ENCODE measurements around the gene HBA2.
"Not testable (repeated sequence)": the region's sequence is repeated elsewhere in the genome, so short reads cannot be mapped to it uniquely, and the experiment has no call there.

Gene HBA2

GRCh38 chr16:170788-171187, 1.9 kb upstream of the HBA2 start:
- Histone ChIP-seq H3F3A (ENCODE audit: insufficient read depth, low read length) (no peaks in the 10 kb centered on the region), H3K27me3 (ENCODE audit: insufficient read depth, low read length) (no peaks in the 10 kb centered on the region), H2AFZ (ENCODE audit: low read length) (no peak overlapping the region), H3K36me3 (ENCODE audit: insufficient read depth, low read length) (no peaks in the 10 kb centered on the region), H3K79me2 (ENCODE audit: insufficient read depth, low read length) (no peaks in the 10 kb centered on the region), H4K20me1 (ENCODE audit: insufficient read depth, low read length) (no peaks in the 10 kb centered on the region), H3K27ac (ENCODE audit: low read depth, low read length, poor library complexity, severe bottlenecking) (no peak overlapping the region), H3K4me1 (ENCODE audit: insufficient read depth, low read length, severe bottlenecking) (no peaks in the 10 kb centered on the region), H3K9ac (ENCODE audit: low read length) (no peak overlapping the region), H3K4me2 (ENCODE audit: low read length) (no peak overlapping the region), H3K9me2 (ENCODE audit: low read depth, low read length) (no peaks in the 10 kb centered on the region), H3K9me3 (ENCODE audit: low read length) (no peaks in the 10 kb centered on the region), H3K4me3 (ENCODE audit: low read depth, low read length, poor library complexity, severe bottlenecking) (no peak overlapping the region)
- TF ChIP-seq EZH2 (IDR thresholded peaks at IDR 0.05; ENCODE audit: borderline replicate concordance, low read length) (no peak), CTCF (IDR thresholded peaks at IDR 0.05; ENCODE audit: low read length) (no peak)

GRCh38 chr16:173211-173854, 657 bp downstream of the HBA2 start:
- H4K20me1 ChIP-seq (ENCODE audit: insufficient read depth, low read length); H3F3A ChIP-seq (ENCODE audit: insufficient read depth, low read length); H3K79me2 ChIP-seq (ENCODE audit: insufficient read depth, low read length); H3K4me3 ChIP-seq (ENCODE audit: low read depth, low read length, poor library complexity, severe bottlenecking); H3K9ac ChIP-seq (ENCODE audit: low read length); H3K9me3 ChIP-seq (ENCODE audit: low read length); H3K27ac ChIP-seq (ENCODE audit: low read depth, low read length, poor library complexity, severe bottlenecking); H3K4me1 ChIP-seq (ENCODE audit: insufficient read depth, low read length, severe bottlenecking); H3K36me3 ChIP-seq (ENCODE audit: insufficient read depth, low read length); H3K27me3 ChIP-seq (ENCODE audit: insufficient read depth, low read length); H2AFZ ChIP-seq (ENCODE audit: low read length); H3K9me2 ChIP-seq (ENCODE audit: low read depth, low read length); H3K4me2 ChIP-seq (ENCODE audit: low read length): not testable (repeated sequence)

GRCh38 chr16:173928-174769, 1.5 kb downstream of the HBA2 start:
- not testable (repeated sequence) for H3F3A ChIP-seq (ENCODE audit: insufficient read depth, low read length); H3K79me2 ChIP-seq (ENCODE audit: insufficient read depth, low read length); H3K4me2 ChIP-seq (ENCODE audit: low read length); H3K9ac ChIP-seq (ENCODE audit: low read length); H3K27me3 ChIP-seq (ENCODE audit: insufficient read depth, low read length); H3K4me3 ChIP-seq (ENCODE audit: low read depth, low read length, poor library complexity, severe bottlenecking); H3K9me2 ChIP-seq (ENCODE audit: low read depth, low read length); H3K9me3 ChIP-seq (ENCODE audit: low read length); H4K20me1 ChIP-seq (ENCODE audit: insufficient read depth, low read length); H3K36me3 ChIP-seq (ENCODE audit: insufficient read depth, low read length); H3K27ac ChIP-seq (ENCODE audit: low read depth, low read length, poor library complexity, severe bottlenecking); H2AFZ ChIP-seq (ENCODE audit: low read length); H3K4me1 ChIP-seq (ENCODE audit: insufficient read depth, low read length, severe bottlenecking)

- no peak overlapping the region for H3K9ac ChIP-seq (ENCODE audit: low read length)
- TF ChIP-seq CTCF (IDR thresholded peaks at IDR 0.05; ENCODE audit: low read length) (no peak), EZH2 (IDR thresholded peaks at IDR 0.05; ENCODE audit: borderline replicate concordance, low read length) (no peak)
- H3K36me3 ChIP-seq (ENCODE audit: insufficient read depth, low read length) = no peaks in the 10 kb centered on the region
- H2AFZ ChIP-seq (ENCODE audit: low read length) = no peak overlapping the region
- no peaks in the 10 kb centered on the region for H3F3A ChIP-seq (ENCODE audit: insufficient read depth, low read length)
- H3K9me2 ChIP-seq (ENCODE audit: low read depth, low read length) = no peaks in the 10 kb centered on the region
- no peaks in the 10 kb centered on the region for H3K9me3 ChIP-seq (ENCODE audit: low read length)
- no peak overlapping the region for H3K4me2 ChIP-seq (ENCODE audit: low read length)
- no peaks in the 10 kb centered on the region for H4K20me1 ChIP-seq (ENCODE audit: insufficient read depth, low read length)
- H3K27me3 ChIP-seq (ENCODE audit: insufficient read depth, low read length) = no peaks in the 10 kb centered on the region
- H3K4me1 ChIP-seq (ENCODE audit: insufficient read depth, low read length, severe bottlenecking) = no peaks in the 10 kb centered on the region
- no peaks in the 10 kb centered on the region for H3K79me2 ChIP-seq (ENCODE audit: insufficient read depth, low read length)
- no peak overlapping the region for H3K27ac ChIP-seq (ENCODE audit: low read depth, low read length, poor library complexity, severe bottlenecking)
- H3K4me3 ChIP-seq (ENCODE audit: low read depth, low read length, poor library complexity, severe bottlenecking) = no peak overlapping the region
Observed at GRCh38 chr16:175011-175949, 2.6 kb downstream of the HBA2 start.

- not testable (repeated sequence) for H3K4me3 ChIP-seq (ENCODE audit: low read depth, low read length, poor library complexity, severe bottlenecking); H3F3A ChIP-seq (ENCODE audit: insufficient read depth, low read length); H3K27me3 ChIP-seq (ENCODE audit: insufficient read depth, low read length); H2AFZ ChIP-seq (ENCODE audit: low read length); H3K4me2 ChIP-seq (ENCODE audit: low read length); H3K9me2 ChIP-seq (ENCODE audit: low read depth, low read length); H3K36me3 ChIP-seq (ENCODE audit: insufficient read depth, low read length); H3K79me2 ChIP-seq (ENCODE audit: insufficient read depth, low read length); H3K9ac ChIP-seq (ENCODE audit: low read length); H3K4me1 ChIP-seq (ENCODE audit: insufficient read depth, low read length, severe bottlenecking); H4K20me1 ChIP-seq (ENCODE audit: insufficient read depth, low read length); H3K27ac ChIP-seq (ENCODE audit: low read depth, low read length, poor library complexity, severe bottlenecking); H3K9me3 ChIP-seq (ENCODE audit: low read length)
Observed at GRCh38 chr16:176006-176405, 3.3 kb downstream of the HBA2 start.

All from OCI-LY1 (cell line).